Measurements from ENCODE around the gene FASTKD3. TPM values are rescaled to one million over a fixed set of nuclear protein-coding genes. Genes with fewer than 3 reads are reported as not detected.

The FASTKD3 gene
- total and polyA plus RNA-seq, 2 of the 4 experiments (the other 2 are of a cell fraction), result 8.4 to 12.7 TPM

DNA sequence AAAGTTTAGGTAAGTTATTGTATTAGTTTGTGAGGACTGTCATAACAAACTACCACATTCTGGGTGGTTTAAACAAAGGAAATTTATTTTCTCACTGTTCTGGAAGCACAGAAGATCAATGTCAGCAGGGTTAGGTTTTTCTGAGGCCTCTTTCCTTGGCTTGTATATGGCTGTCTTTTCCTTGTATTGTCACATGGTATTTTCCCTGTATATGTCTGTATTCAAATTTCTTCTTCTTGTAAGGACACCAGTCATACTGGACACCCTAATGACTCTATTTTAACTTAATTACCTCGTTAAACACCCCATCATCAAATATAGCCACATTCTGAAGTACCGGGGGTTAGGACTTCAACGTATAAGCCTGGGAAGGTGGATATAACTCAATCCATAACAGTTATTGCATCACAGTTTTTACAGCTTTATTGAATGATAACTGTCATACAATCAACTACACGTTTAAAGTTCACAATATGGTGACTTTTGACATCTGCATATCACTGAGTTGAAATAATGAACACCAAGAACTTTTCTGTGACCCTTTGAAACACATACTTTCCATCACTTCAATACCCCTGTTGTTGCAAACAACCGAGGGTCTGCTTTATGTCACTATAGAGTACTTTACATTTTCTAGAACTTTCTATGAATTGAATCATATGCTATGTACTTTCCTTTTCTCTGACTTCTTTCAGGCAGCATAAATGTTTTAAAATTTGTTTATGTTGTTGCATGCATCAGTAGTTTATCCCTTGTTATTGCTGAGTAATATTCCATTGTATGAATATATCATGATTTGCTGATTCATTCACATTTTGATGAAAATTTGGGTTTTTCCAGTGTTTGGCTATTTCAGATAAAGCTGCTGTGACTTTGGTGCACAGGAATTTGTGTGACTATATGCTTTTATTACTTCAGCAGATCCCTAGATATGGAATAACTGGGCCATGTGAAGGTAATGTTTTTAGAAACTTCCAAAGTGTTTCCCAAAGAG, 48.6 kb upstream of the FASTKD3 start:
- WGBS, 2 experiments (ENCODE audit: extremely low coverage in 2 of 2, insufficient read length in 1 of 2), result no CpG with 5 or more reads among the region's 5 CpGs
- Histone ChIP-seq H3K79me1 (ENCODE audit: low read depth in 1 of 2, low read length in 2 of 2) (no peaks in the 10 kb centered on the region), H3K9ac (ENCODE audit: low read depth, low read length) (no peak overlapping the region), H2BK15ac (ENCODE audit: low read depth, low read length) (no peak overlapping the region), H3K9me1 (ENCODE audit: insufficient read depth, low read length) (no peaks in the 10 kb centered on the region; the same call in 1 of the 2 replicates), H3K36me3 (ENCODE audit: control insufficient read depth, insufficient read depth, low read length) (no peaks in the 10 kb centered on the region), H3K4ac (ENCODE audit: low read depth, low read length) (no peak overlapping the region), H4K91ac (ENCODE audit: insufficient read depth, low read depth, low read length) (no peak overlapping the region), H2BK20ac (ENCODE audit: low read depth, low read length) (no peak overlapping the region), H4K8ac (ENCODE audit: low read depth in 2 of 2, low read length in 2 of 2) (no peak overlapping the region), H3K9me3 (ENCODE audit: control insufficient read depth, insufficient read depth, low read length) (no peaks in the 10 kb centered on the region), H3K27me3 (ENCODE audit: control insufficient read depth, insufficient read depth, low read length) (no peaks in the 10 kb centered on the region; the same call in 1 of the 2 replicates), H3K56ac (ENCODE audit: extremely low read depth, insufficient read depth, low read length) (no peak overlapping the region), H3K4me2 (ENCODE audit: low read depth, low read length) (no peak overlapping the region), H2AK5ac (ENCODE audit: low read depth, low read length) (no peak overlapping the region), H3K14ac (replicated peaks; ENCODE audit: low read depth, low read length) (no peak overlapping the region), H3K27ac (ENCODE audit: insufficient read depth, low read length) (no peak overlapping the region), H3K4me3 (ENCODE audit: insufficient read depth, low read depth, low read length) (no peak overlapping the region), H4K20me1 (ENCODE audit: insufficient read depth, low read length) (no peaks in the 10 kb centered on the region), H4K5ac (ENCODE audit: low read depth, low read length) (no peak overlapping the region), H3K18ac (ENCODE audit: low read depth, low read length) (no peak overlapping the region), H3K23ac (ENCODE audit: low read depth, low read length) (no peak overlapping the region), H2BK120ac (ENCODE audit: low read depth, low read length) (no peak overlapping the region), H2AFZ (replicated peaks; ENCODE audit: low read length, poor library complexity) (no peak overlapping the region), H2AK9ac (replicated peaks; ENCODE audit: low read depth, low read length, poor library complexity) (no peak overlapping the region), H2BK5ac (ENCODE audit: low read depth, low read length, poor library complexity, severe bottlenecking) (no peak overlapping the region), H3K4me1 (ENCODE audit: control insufficient read depth, insufficient read depth, low read length) (no peaks in the 10 kb centered on the region)
- intact Hi-C loops (cut with micrococcal nuclease), result no loop called here
- DNase-seq, result no peak
- in situ Hi-C loops (cut with MboI; ENCODE audit: low sequenced_read_pairs), result no loop called here
- peak; percentile 39; the same call in 1 of the 2 replicates for TF ChIP-seq MAFK (IDR thresholded peaks at IDR 0.05; ENCODE audit: low read depth, low read length)
- TF ChIP-seq CEBPB (IDR thresholded peaks at IDR 0.05; ENCODE audit: low read depth, low read length), result 0 out of 2 replicates have a peak, but pooled peaks have one; percentile 17
- TF ChIP-seq, protein P1, sequence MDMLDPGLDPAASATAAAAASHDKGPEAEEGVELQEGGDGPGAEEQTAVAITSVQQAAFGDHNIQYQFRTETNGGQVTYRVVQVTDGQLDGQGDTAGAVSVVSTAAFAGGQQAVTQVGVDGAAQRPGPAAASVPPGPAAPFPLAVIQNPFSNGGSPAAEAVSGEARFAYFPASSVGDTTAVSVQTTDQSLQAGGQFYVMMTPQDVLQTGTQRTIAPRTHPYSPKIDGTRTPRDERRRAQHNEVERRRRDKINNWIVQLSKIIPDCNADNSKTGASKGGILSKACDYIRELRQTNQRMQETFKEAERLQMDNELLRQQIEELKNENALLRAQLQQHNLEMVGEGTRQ (IDR thresholded peaks at IDR 0.05; ENCODE audit: low read depth, low read length), result no peak
- ATAC-seq (ENCODE audit: low read depth), result no peak
- CTCF ChIA-PET, result no interaction called here
- no TSS peak for BruUV-seq (replicated peaks)
- dilution Hi-C loops (cut with HindIII; ENCODE audit: low sequenced_read_pairs, unreplicated experiment), result no loop called here
- POLR2A ChIA-PET (ENCODE audit: unreplicated experiment), result interaction anchor here (0.6 kb wide), 1 partner anchor 9 kb away, joined by 4 read pairs; no protein-coding TSS in a partner anchor

All from IMR-90 (cell line).